ENCODE data around the gene MACROD2.
"Not testable (repeated sequence)": the region's sequence is repeated elsewhere in the genome, so short reads cannot be mapped to it uniquely, and the experiment has no call there.

MACROD2 gene

GRCh38 chr20:13995086-13995665 is at the start of gene MACROD2:
Gene MACROD2 (plus strand): TSS chr20:13995516.
- peak; percentile 93 for DNase-seq (ENCODE audit: low spot score)

- DNase-seq (ENCODE audit: low spot score), result no peak
Observed at GRCh38 chr20:13947719-13948118, 47.6 kb upstream of the MACROD2 start.

- DNase-seq (ENCODE audit: low spot score), result no peak
Observed at GRCh38 chr20:13953227-13953626, 42.1 kb upstream of the MACROD2 start.

- no peak for DNase-seq (ENCODE audit: low spot score)
Observed at GRCh38 chr20:13960119-13960518, 35.2 kb upstream of the MACROD2 start.

- DNase-seq (ENCODE audit: low spot score), result no peak
Observed at GRCh38 chr20:13960525-13960924, 34.8 kb upstream of the MACROD2 start.

- DNase-seq (ENCODE audit: low spot score), result no peak
Observed at GRCh38 chr20:13984211-13984610, 11.1 kb upstream of the MACROD2 start.

- no peak for DNase-seq (ENCODE audit: low spot score)
Observed at GRCh38 chr20:13990465-13990864, 4.9 kb upstream of the MACROD2 start, which contains the start of gene SEL1L2. Gene SEL1L2 (minus strand): TSS chr20:13990614. CDS start chr20:13990534, 80 bp downstream.

GRCh38 chr20:13991311-13991710 is 4.0 kb upstream of the MACROD2 start:
- no peak for DNase-seq (ENCODE audit: low spot score)

GRCh38 chr20:13991955-13992354 is 3.4 kb upstream of the MACROD2 start:
- DNase-seq (ENCODE audit: low spot score), result not testable (repeated sequence)

GRCh38 chr20:13995841-13996240 is 525 bp downstream of the MACROD2 start:
- DNase-seq (ENCODE audit: low spot score), result no peak

- DNase-seq (ENCODE audit: low spot score), result no peak
Observed at GRCh38 chr20:13996265-13996664, 949 bp downstream of the MACROD2 start.

GRCh38 chr20:14000917-14001316 is 5.6 kb downstream of the MACROD2 start:
- no peak for DNase-seq (ENCODE audit: low spot score)

- no peak for DNase-seq (ENCODE audit: low spot score)
Observed at GRCh38 chr20:14005996-14006395, 10.7 kb downstream of the MACROD2 start.

- DNase-seq (ENCODE audit: low spot score), result no peak
Observed at GRCh38 chr20:14009208-14009607, 13.9 kb downstream of the MACROD2 start.

- DNase-seq (ENCODE audit: low spot score), result no peak
Observed at GRCh38 chr20:14012671-14013070, 17.4 kb downstream of the MACROD2 start.

GRCh38 chr20:14030991-14031390 is 35.7 kb downstream of the MACROD2 start:
- no peak for DNase-seq (ENCODE audit: low spot score)

- DNase-seq (ENCODE audit: low spot score), result no peak
Observed at GRCh38 chr20:14033310-14033709, 38.0 kb downstream of the MACROD2 start.

GRCh38 chr20:14036567-14036966 is 41.3 kb downstream of the MACROD2 start:
- DNase-seq (ENCODE audit: low spot score), result no peak

GRCh38 chr20:14044712-14045276 is 49.5 kb downstream of the MACROD2 start:
- DNase-seq (ENCODE audit: low spot score), result not testable (repeated sequence)

GRCh38 chr20:14046534-14046933 is 51.2 kb downstream of the MACROD2 start:
- no peak for DNase-seq (ENCODE audit: low spot score)

GRCh38 chr20:14049111-14049510 is 53.8 kb downstream of the MACROD2 start:
- DNase-seq (ENCODE audit: low spot score), result no peak

- no peak for DNase-seq (ENCODE audit: low spot score)
Observed at GRCh38 chr20:14051454-14051853, 56.1 kb downstream of the MACROD2 start.

- DNase-seq (ENCODE audit: low spot score), result peak; percentile 57
Observed at GRCh38 chr20:14055127-14055742, 59.9 kb downstream of the MACROD2 start.

GRCh38 chr20:14062171-14062570 is 66.9 kb downstream of the MACROD2 start:
- DNase-seq (ENCODE audit: low spot score), result no peak

Data from kidney capillary endothelial cell (primary cell).